ENCODE results near the gene AQP12A. TPM values are rescaled to one million over a fixed set of nuclear protein-coding genes. Genes with fewer than 3 reads are reported as not detected.

AQP12A gene
- total and polyA plus RNA-seq, 10 of the 15 experiments (the other 5 are each of a cell fraction or from before 2014, with no cell fraction given): not detected

GRCh38 chr2:240737958-240738357, 46.3 kb downstream of the AQP12A start:
- no peak overlapping the region for H3K9ac ChIP-seq (ENCODE audit: control insufficient read depth, insufficient read depth, low read length)
- no peaks in the 10 kb centered on the region for H4K20me1 ChIP-seq (ENCODE audit: control insufficient read depth, insufficient read depth)
- in situ Hi-C loops (cut with MboI) (no loop called here), intact Hi-C loops (cut with micrococcal nuclease; ENCODE audit: unreplicated experiment) (loop anchor here (10.0 kb wide), 1 partner anchor 223 kb away; no protein-coding TSS in a partner anchor)
- H3K27me3 ChIP-seq (replicated peaks in 1 of 2; ENCODE audit: control insufficient read depth in 2 of 2, insufficient read depth in 2 of 2, low read length in 1 of 2): peaks cover 0 to 6% of the 10 kb centered on the region in 2 experiments; a peak in 3 of 4 replicates
- H3K36me3 ChIP-seq (ENCODE audit: control insufficient read depth in 2 of 2, insufficient read depth in 2 of 2, low read length in 1 of 2): no peaks in the 10 kb centered on the region
- no peaks in the 10 kb centered on the region for H3K9me3 ChIP-seq (replicated peaks; ENCODE audit: control insufficient read depth, insufficient read depth, low read length)
- no peaks in the 10 kb centered on the region for H3K79me2 ChIP-seq (ENCODE audit: control insufficient read depth, insufficient read depth, low read length)
- RAD21 ChIA-PET (ENCODE audit: unreplicated experiment): no interaction called here
- WGBS (ENCODE audit: insufficient coverage, insufficient replicate concordance, low lambda C conversion rate, missing lambda C conversion rate): 21% methylated on average over 7 of the region's 7 CpGs
- POLR2A ChIA-PET: no interaction called here
- no peak overlapping the region for H3K4me3 ChIP-seq
- ATAC-seq (no peak), DNase-seq (ENCODE audit: low read depth, low spot score) (no peak), FAIRE-seq (no peak)
- SMC1A ChIA-PET (ENCODE audit: uncharacterized antibody, unreplicated experiment): no interaction called here
- H3K4me2 ChIP-seq (ENCODE audit: control insufficient read depth, insufficient read depth): no peak overlapping the region
- CTCF ChIA-PET: no interaction called here
- no peaks in the 10 kb centered on the region for H3K4me1 ChIP-seq (ENCODE audit: control insufficient read depth, insufficient read depth, low read length)
- H3K27ac ChIP-seq (ENCODE audit: control insufficient read depth, insufficient read depth): no peak overlapping the region
- TF ChIP-seq NRF1 (conservative IDR thresholded peaks at IDR 0.05; ENCODE audit: low read depth, low read length) (no peak), RBBP5 (conservative IDR thresholded peaks at IDR 0.05) (no peak), SPI1 (IDR thresholded peaks at IDR 0.05; ENCODE audit: borderline replicate concordance, insufficient read depth, low read depth, low read length) (no peak), SIN3A (IDR thresholded peaks at IDR 0.05; ENCODE audit: low read depth, low read length) (no peak), ZNF207 (IDR thresholded peaks at IDR 0.05; ENCODE audit: borderline replicate concordance) (no peak)
- BruUV-seq (replicated peaks): no TSS peak
- no peak overlapping the region for H2AFZ ChIP-seq (ENCODE audit: control insufficient read depth, low read depth, low read length)

GRCh38 chr2:240739797-240740196, 48.1 kb downstream of the AQP12A start:
- ATAC-seq (no peak), FAIRE-seq (no peak), DNase-seq (ENCODE audit: low read depth, low spot score) (no peak)
- ChIA-PET RAD21 (ENCODE audit: unreplicated experiment) (no interaction called here), POLR2A (no interaction called here), CTCF (no interaction called here), SMC1A (ENCODE audit: uncharacterized antibody, unreplicated experiment) (no interaction called here)
- no peaks in the 10 kb centered on the region for H3K4me1 ChIP-seq (ENCODE audit: control insufficient read depth, insufficient read depth, low read length)
- H3K27me3 ChIP-seq (replicated peaks in 1 of 2; ENCODE audit: control insufficient read depth in 2 of 2, insufficient read depth in 2 of 2, low read length in 1 of 2): peaks cover 0 to 6% of the 10 kb centered on the region in 2 experiments; a peak in 3 of 4 replicates
- H3K36me3 ChIP-seq (ENCODE audit: control insufficient read depth in 2 of 2, insufficient read depth in 2 of 2, low read length in 1 of 2): no peaks in the 10 kb centered on the region
- in situ Hi-C loops (cut with MboI) (no loop called here), intact Hi-C loops (cut with micrococcal nuclease; ENCODE audit: unreplicated experiment) (loop anchor here (10.0 kb wide), 1 partner anchor 225 kb away; no protein-coding TSS in a partner anchor)
- BruUV-seq (replicated peaks): no TSS peak
- H3K9ac ChIP-seq (ENCODE audit: control insufficient read depth, insufficient read depth, low read length): no peak overlapping the region
- H3K4me3 ChIP-seq: no peak overlapping the region
- whole genome bisulfite sequencing (ENCODE audit: insufficient coverage, insufficient replicate concordance, low lambda C conversion rate, missing lambda C conversion rate): 45% methylated on average over 16 of the region's 16 CpGs
- no peaks in the 10 kb centered on the region for H4K20me1 ChIP-seq (ENCODE audit: control insufficient read depth, insufficient read depth)
- no peaks in the 10 kb centered on the region for H3K9me3 ChIP-seq (replicated peaks; ENCODE audit: control insufficient read depth, insufficient read depth, low read length)
- H3K4me2 ChIP-seq (ENCODE audit: control insufficient read depth, insufficient read depth): no peak overlapping the region
- H3K79me2 ChIP-seq (ENCODE audit: control insufficient read depth, insufficient read depth, low read length): no peaks in the 10 kb centered on the region
- H3K27ac ChIP-seq (ENCODE audit: control insufficient read depth, insufficient read depth): no peak overlapping the region
- no peak overlapping the region for H2AFZ ChIP-seq (ENCODE audit: control insufficient read depth, low read depth, low read length)
- TF ChIP-seq BACH1 (IDR thresholded peaks at IDR 0.05; ENCODE audit: borderline replicate concordance) (no peak), BRCA1 (IDR thresholded peaks at IDR 0.05; ENCODE audit: low read depth, low read length) (no peak), NR2C1 (IDR thresholded peaks at IDR 0.05) (no peak), HDAC2 (IDR thresholded peaks at IDR 0.05) (no peak), IRF3 (IDR thresholded peaks at IDR 0.05) (no peak), ZBED1 (IDR thresholded peaks at IDR 0.05; ENCODE audit: borderline replicate concordance) (no peak), LARP7 (IDR thresholded peaks at IDR 0.05) (no peak), NRF1 (conservative IDR thresholded peaks at IDR 0.05; ENCODE audit: low read depth, low read length) (no peak), RB1 (IDR thresholded peaks at IDR 0.05; ENCODE audit: borderline replicate concordance) (no peak)
- TF ChIP-seq, protein P1, sequence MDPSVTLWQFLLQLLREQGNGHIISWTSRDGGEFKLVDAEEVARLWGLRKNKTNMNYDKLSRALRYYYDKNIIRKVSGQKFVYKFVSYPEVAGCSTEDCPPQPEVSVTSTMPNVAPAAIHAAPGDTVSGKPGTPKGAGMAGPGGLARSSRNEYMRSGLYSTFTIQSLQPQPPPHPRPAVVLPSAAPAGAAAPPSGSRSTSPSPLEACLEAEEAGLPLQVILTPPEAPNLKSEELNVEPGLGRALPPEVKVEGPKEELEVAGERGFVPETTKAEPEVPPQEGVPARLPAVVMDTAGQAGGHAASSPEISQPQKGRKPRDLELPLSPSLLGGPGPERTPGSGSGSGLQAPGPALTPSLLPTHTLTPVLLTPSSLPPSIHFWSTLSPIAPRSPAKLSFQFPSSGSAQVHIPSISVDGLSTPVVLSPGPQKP (IDR thresholded peaks at IDR 0.05; ENCODE audit: low read depth, low read length): no peak
- TF ChIP-seq, protein P2, sequence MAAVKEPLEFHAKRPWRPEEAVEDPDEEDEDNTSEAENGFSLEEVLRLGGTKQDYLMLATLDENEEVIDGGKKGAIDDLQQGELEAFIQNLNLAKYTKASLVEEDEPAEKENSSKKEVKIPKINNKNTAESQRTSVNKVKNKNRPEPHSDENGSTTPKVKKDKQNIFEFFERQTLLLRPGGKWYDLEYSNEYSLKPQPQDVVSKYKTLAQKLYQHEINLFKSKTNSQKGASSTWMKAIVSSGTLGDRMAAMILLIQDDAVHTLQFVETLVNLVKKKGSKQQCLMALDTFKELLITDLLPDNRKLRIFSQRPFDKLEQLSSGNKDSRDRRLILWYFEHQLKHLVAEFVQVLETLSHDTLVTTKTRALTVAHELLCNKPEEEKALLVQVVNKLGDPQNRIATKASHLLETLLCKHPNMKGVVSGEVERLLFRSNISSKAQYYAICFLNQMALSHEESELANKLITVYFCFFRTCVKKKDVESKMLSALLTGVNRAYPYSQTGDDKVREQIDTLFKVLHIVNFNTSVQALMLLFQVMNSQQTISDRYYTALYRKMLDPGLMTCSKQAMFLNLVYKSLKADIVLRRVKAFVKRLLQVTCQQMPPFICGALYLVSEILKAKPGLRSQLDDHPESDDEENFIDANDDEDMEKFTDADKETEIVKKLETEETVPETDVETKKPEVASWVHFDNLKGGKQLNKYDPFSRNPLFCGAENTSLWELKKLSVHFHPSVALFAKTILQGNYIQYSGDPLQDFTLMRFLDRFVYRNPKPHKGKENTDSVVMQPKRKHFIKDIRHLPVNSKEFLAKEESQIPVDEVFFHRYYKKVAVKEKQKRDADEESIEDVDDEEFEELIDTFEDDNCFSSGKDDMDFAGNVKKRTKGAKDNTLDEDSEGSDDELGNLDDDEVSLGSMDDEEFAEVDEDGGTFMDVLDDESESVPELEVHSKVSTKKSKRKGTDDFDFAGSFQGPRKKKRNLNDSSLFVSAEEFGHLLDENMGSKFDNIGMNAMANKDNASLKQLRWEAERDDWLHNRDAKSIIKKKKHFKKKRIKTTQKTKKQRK (IDR thresholded peaks at IDR 0.05; ENCODE audit: low read depth, low read length): no peak
